ENCODE measurements around the gene DBP.

DBP gene

GRCh38 chr19:48627865-48628314 lies 9.3 kb downstream of the DBP start:
- DNase-seq (ENCODE audit: low read depth, low spot score): no peak

GRCh38 chr19:48627201-48627864 lies 9.8 kb downstream of the DBP start:
- no peak for DNase-seq (ENCODE audit: low read depth, low spot score)

GRCh38 chr19:48625891-48626327 lies 11.3 kb downstream of the DBP start:
- no peak for DNase-seq (ENCODE audit: low read depth, low spot score)

- no peak for DNase-seq (ENCODE audit: low read depth, low spot score)
These were observed 12.1 kb downstream of the DBP start for GRCh38 chr19:48624791-48625723.

- peak; percentile 100 for DNase-seq (ENCODE audit: low read depth, low spot score)
These were observed 13.0 kb downstream of the DBP start for GRCh38 chr19:48624067-48624594.

GRCh38 chr19:48623556-48624066 lies 13.6 kb downstream of the DBP start:
- DNase-seq (ENCODE audit: low read depth, low spot score): no peak

- DNase-seq (ENCODE audit: low read depth, low spot score): no peak
These were observed 17.2 kb downstream of the DBP start for GRCh38 chr19:48619692-48620585.

GRCh38 chr19:48618916-48619691 lies 18.1 kb downstream of the DBP start, which contains the start of the genes RPL18 and SPHK2:
TSS of gene RPL18 (minus strand) at chr19:48619178. CDS start at chr19:48619143, 35 bp downstream.
TSS of gene SPHK2 (plus strand) at chr19:48619506. CDS start at chr19:48620515, 1,009 bp downstream.
- peak; percentile 100 for DNase-seq (ENCODE audit: low read depth, low spot score)

GRCh38 chr19:48618278-48618915 lies 18.8 kb downstream of the DBP start:
- DNase-seq (ENCODE audit: low read depth, low spot score): peak; percentile 18

- peak; percentile 76 for DNase-seq (ENCODE audit: low read depth, low spot score)
These were observed 19.8 kb downstream of the DBP start for GRCh38 chr19:48617146-48617937.

GRCh38 chr19:48616491-48617056 lies 20.6 kb downstream of the DBP start:
- DNase-seq (ENCODE audit: low read depth, low spot score): no peak

GRCh38 chr19:48616041-48616436 lies 21.1 kb downstream of the DBP start:
- DNase-seq (ENCODE audit: low read depth, low spot score): no peak

GRCh38 chr19:48615231-48616040 lies 21.7 kb downstream of the DBP start:
- no peak for DNase-seq (ENCODE audit: low read depth, low spot score)

GRCh38 chr19:48614436-48615230 lies 22.5 kb downstream of the DBP start, which contains the start of gene FAM83E:
TSS of gene FAM83E (minus strand) at chr19:48615076. CDS start at chr19:48613372, 1,704 bp downstream.
- peak; percentile 28 for DNase-seq (ENCODE audit: low read depth, low spot score)

- no peak for DNase-seq (ENCODE audit: low read depth, low spot score)
These were observed 23.2 kb downstream of the DBP start for GRCh38 chr19:48613852-48614435.

All from astrocyte of the hippocampus (primary cell).